ENCODE data around the gene VMP1. TPM values are rescaled to one million over a fixed set of nuclear protein-coding genes. Genes with fewer than 3 reads are reported as not detected.

The VMP1 gene
- total RNA-seq, 2 donors from 2014 or later = 309 to 488 TPM

Other genes starting within 250 kb of the VMP1 start
- 10 to 100 TPM; 23.0 to 44.8 TPM for gene DHX40, start 142.0 kb upstream of the VMP1 start, total RNA-seq
- gene CLTC, start 87.8 kb upstream of the VMP1 start, total RNA-seq = 100 to 1,000 TPM; 162 to 200 TPM
- 10 to 100 TPM; 32.4 to 48.6 TPM for gene PTRH2, start 224 bp upstream of the VMP1 start, total RNA-seq
- gene TUBD1, start 185.3 kb downstream of the VMP1 start, total RNA-seq = 10 to 100 TPM; 12.8 to 18.1 TPM
- 10 to 100 TPM; 55.2 to 79.8 TPM for gene RPS6KB1, start 185.5 kb downstream of the VMP1 start, total RNA-seq

Measured in activated T-helper 17 cell treated with anti-CD3 and anti-CD28 coated beads, Interleukin-2, amount 50 U/mL, for 72 hours (primary cell).